Colon (tissue), 2 donors: ENCODE measurements around the gene SETX.

ENCODE experiments used
- FAIRE-seq: peaks from 2 replicates; lab custom pipeline; 2012; peaks lifted over from hg19 to GRCh38; lab: Jason Lieb, UNC
- donor health status: control.
- donor health status: control.

Gene SETX

GRCh38 chr9:132239999-132240840 lies 114.6 kb downstream of the SETX start:
- no peak for FAIRE-seq

DNA sequence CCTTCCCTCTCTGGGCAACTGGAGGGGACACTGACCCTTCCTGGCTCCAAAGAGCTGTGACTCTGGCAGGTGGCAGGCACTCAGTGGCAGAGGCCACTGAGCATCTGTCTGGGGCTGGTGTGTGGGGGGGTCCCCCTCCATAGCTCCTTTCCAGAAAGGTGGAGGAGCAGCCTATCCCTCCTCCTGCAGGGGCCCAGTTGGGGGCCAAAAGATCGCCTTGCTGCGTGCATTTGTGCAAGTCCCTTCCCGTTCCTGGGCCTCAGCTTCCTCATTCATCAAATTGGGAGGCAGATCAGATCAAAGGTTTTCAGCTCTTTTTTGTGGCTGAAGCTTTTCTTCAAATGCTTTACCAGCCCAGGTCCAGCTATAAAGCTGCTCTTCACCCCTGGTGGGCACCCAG lies 115.3 kb downstream of the SETX start:
- FAIRE-seq: no peak

DNA sequence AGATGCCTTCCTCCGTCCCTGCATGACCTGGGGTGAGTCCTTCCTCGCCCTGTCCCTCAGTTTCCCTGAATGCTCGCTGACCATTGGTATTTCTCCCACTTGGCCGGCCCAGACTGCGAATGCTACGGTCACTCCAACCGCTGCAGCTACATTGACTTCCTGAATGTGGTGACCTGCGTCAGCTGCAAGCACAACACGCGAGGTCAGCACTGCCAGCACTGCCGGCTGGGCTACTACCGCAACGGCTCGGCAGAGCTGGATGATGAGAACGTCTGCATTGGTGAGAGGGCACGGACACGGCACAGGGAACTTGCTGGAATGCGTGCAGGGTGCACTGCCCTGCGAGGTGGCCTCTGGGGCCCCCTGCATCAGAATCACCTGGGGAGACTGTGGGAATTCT lies 115.8 kb downstream of the SETX start:
- no peak for FAIRE-seq

DNA sequence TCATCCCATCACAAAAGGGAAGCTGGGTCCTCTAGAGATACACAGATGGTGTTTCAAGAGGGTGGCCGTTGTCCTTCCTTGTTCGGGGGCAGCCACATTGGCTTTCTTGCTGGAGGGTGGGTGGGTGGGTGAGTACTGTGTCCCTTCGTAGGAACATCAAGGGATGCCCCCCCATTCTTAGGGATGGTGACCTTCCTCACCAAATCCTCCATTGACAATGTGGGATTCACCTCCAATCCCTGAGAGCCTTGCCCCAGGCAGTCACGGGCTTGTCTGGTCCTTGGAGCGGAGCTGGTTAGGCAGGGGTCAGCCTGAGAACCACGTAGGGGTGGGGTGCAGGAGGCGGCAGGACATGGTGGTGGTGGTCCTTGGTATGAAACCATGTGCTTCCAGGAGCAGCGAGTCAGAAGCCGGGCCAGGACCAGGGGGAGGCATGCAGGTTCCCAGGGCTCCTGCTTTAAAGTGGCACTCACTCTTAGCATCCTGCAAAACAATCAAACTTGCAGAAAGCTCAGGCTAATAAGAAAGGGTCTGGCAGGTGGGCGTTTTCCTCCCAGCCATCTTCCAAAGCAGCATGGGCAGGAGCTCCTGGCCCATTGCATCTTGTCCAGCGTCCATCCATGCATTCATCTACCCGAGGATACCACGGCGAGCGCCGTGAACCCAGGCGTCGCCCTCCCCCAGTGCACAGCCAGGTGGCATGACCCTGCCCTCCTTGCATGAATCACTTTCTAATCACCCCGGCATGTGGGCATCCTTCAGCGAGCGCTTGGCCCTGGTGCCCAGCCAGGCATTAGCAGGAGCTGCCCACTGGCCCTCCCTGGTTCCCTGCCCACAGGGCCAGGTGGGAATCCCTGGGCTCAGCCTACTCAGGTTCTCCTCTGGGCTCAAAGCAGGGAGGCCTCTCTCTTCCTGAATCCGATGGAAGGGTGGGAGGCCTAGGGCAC lies 116.5 kb downstream of the SETX start:
- no peak for FAIRE-seq

GRCh38 chr9:132237481-132237880 lies 117.3 kb downstream of the SETX start:
- no peak for FAIRE-seq

DNA sequence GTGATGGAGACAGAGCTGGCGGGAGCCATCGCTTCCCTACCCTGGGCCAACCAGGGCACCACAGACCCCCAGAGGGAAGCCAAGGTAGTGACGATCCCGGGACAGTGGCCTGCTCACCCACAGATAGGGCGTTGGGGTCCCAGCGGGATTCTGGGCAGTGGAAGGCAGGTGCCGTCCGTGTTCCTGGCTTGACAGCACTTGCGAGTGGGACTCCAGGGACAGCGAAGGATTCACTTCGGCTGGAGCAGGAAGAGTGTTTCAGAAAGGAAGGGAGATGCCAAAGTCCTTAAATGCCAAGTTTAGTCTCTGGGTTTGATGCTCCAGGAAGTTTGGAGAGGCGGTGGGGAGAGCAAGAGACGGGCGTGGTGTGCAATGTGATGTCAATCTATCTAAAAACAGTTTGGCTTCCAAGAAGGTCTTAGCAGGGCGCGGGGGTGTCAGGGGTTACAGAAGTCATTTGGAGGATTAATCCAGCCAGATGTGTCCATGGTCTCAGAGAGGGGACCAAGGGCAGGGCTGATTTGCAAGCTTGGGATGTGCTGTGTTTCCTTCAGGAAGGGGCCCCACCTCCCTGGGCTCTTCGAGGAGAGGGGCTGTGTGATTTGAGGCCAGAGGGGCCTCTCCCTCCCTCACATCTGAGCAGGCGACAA lies 118.0 kb downstream of the SETX start:
- no peak for FAIRE-seq

DNA sequence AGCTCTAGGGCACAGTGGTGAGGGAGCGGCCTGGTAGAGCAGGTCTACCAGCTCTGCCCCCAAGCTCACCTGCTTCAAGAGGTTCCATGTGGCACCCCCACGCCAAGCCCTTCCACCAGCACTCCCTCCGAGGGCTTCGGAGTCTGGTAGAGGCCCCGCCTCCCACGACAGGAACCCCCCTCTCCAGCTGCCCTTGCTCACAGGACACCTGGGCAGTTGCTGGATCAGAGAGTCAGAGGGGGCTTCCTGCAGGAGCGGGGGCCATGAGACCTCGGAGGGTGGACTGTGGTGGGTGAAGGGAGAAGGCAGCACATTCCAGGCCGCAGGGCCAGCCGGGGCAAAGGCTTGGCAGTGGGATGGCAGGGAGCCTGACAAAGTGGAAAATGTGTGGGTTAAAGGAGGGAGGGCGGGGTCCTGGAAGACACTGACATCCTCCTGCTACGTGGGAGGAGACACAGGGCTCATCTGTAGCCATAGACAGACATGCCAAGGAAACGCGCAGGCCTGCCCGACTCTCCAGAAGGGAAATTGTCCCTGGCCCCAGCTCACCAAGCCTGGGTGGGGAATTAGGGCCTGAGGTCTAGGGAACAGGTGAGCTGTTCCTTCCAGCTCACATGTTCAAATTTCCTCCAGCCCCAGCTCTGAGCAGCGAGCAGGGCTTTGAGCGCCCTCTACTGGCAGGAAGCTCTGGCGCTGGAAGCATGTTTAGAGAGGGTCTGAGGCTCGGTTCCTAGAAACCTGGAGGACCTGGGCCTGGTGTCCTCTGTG lies 118.7 kb downstream of the SETX start:
- no peak for FAIRE-seq

GRCh38 chr9:132235125-132235524 lies 119.7 kb downstream of the SETX start:
- no peak for FAIRE-seq

GRCh38 chr9:132234535-132234934 lies 120.3 kb downstream of the SETX start:
- no peak for FAIRE-seq

DNA sequence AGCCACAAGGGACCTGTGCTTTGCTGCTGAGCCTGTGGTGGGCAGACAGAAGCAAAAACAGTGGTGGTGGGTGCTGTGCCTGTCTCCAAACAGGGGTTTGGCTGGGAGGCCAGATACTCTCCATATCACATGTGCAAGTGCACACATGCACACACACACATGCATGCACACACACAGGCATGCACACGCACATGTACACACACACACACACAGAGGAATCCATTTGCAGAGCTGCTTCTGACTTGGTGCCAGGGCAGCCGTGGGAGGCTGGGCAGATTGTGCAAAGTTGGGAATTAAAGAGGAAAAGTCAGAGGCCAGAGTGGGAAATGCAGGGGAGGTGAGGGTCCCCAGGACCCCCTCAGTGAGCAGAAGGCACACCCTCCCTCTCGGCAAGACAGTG lies 121.6 kb downstream of the SETX start:
- FAIRE-seq: no peak

- no peak for FAIRE-seq
These were observed 122.3 kb downstream of the SETX start for GRCh38 chr9:132232522-132232921.

DNA sequence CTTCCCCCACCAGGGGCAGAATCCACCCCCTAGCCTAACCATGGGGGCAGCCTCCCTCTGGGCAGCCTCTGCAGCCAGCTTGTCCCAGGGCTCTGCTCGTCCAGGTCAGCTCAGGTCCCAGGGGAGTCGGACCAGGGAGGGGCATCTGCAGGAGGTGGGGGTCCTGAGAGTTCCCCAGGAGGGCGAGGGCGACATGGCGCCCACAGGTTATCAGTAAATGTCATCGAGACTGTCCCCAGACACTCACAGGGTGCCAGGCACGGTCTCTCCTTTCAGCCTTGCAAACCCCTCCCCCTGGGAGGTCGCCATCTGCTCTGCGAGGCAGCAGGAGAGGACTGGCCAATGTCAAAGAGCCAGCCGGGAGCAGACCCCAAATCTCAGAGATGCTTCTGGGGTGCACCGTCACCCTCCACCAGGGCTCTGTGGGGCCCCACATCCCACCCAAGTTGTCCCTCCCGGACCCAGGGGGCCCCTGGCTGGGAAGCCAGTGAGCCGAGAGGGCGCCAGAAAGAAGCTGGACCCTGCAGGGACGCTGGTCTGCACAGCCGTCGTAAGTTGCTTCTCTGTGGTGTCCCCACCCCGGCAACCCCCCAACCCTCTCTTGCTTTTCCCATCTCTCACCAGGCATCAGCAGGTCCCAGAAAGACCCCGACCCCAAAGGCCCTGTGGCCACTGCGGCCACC lies 123.6 kb downstream of the SETX start:
- FAIRE-seq: no peak

DNA sequence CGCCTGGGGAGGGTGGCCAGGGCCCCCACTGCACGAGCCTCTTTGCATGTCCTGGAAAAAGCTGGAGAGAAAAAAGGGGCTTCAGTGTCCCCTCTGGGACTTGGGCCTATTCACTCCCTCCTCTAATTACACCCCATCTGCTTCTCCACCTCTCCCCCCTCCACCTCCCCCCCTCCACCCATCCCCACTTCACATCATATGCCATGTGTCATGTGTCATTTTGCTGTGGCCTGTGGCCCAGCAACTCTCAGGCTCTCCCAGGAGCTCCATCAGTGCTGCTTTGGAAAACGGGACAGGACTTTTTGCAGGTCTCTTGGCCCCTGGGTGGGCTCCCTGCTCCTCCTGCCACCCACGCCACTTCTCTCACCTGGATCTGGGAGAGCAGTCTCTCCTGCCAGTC lies 124.2 kb downstream of the SETX start:
- no peak for FAIRE-seq

DNA sequence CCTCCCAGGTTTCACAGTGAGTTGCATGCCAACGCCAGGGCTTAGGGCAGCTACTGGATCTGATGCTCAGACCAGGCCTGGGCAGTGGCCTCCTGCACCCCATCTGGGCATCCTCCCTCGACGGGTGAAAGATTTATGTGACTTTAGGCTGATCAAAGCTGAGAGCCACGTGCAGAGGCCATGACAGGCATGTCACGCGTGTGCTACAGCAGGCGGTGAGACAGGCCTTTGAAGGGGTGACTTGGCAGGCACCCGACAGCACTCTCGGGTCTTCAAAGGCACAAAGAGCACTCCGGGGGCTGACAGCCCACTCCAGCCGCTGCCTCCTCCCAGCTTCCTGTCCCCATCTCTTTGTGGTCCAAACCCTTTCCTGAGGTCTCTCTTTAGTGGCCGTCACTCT lies 126.7 kb downstream of the SETX start:
- FAIRE-seq: no peak

- FAIRE-seq: no peak
These were observed 128.0 kb downstream of the SETX start for GRCh38 chr9:132226571-132227430.

DNA sequence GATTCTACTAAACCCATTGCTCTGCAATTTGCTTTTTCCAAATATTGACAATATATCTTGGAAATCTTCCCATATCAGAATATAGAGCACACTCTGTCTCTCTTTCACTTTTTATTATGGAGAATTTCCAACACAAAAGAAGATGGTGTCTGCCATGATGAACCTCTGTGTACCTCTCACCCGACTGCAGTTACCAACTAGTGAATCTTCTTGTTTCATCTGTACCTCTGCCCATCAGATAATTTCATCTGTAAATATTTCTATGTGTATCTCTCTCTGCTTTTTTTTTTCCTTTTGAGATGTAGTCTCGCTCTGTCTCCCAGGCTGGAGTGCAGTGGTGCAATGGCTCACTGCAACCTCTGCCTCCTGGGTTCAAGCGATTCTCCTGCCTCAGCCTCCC lies 130.1 kb downstream of the SETX start:
- FAIRE-seq: no peak

- no peak for FAIRE-seq
These were observed 132.8 kb downstream of the SETX start for GRCh38 chr9:132221941-132222340.

GRCh38 chr9:132218208-132218607 lies 136.6 kb downstream of the SETX start:
- FAIRE-seq: no peak

GRCh38 chr9:132216861-132217619 lies 137.7 kb downstream of the SETX start:
- FAIRE-seq: no peak
